Activated B cell treated with CpG ODN at 0.5 μM for 24 hours (primary cell): ENCODE data around the gene MATR3. TPM values are rescaled to one million over a fixed set of nuclear protein-coding genes. Genes with fewer than 3 reads are reported as not detected.

ENCODE experiments used
- ATAC-seq: fragments of 200-7000 bp; cut with Tn5 transposase; one replicate; pipeline ENCODE4 v1.10.0; 2021; ENCODE audit warnings: low read depth, mild to moderate bottlenecking, moderate library complexity
- CTCF ChIA-PET: fragments of 350-600 bp; sonication (Branson Sonifier 250); formaldehyde crosslinking; loops from one replicate; lab custom pipeline; 2021; ENCODE audit warnings: antibody characterized with exemption; lab: Charles Lee
- POLR2A ChIA-PET: fragments of 350-600 bp; sonication (Branson Sonifier 250); formaldehyde crosslinking; loops from one replicate; lab custom pipeline; 2021; ENCODE audit warnings: antibody characterized with exemption; lab: Charles Lee
- DNase-seq: peaks from one replicate; pipeline ENCODE4 v3.0.0; 2022
- H3K27ac Mint-ChIP-seq: one replicate; pipeline ENCODE4 v1.8.0; 2020; ENCODE audit warnings: mixed read lengths
- H3K27me3 Mint-ChIP-seq: one replicate; pipeline ENCODE4 v1.8.0; 2021; ENCODE audit warnings: mixed read lengths
- H3K36me3 Mint-ChIP-seq: one replicate; pipeline ENCODE4 v1.8.0; 2021; ENCODE audit warnings: low read depth, mixed read lengths
- H3K4me1 Mint-ChIP-seq: one replicate; pipeline ENCODE4 v1.8.0; 2021; ENCODE audit warnings: mixed read lengths
- H3K4me3 Mint-ChIP-seq: one replicate; pipeline ENCODE4 v1.8.0; 2020; ENCODE audit warnings: mild to moderate bottlenecking, mixed read lengths
- H3K9me3 Mint-ChIP-seq: one replicate; pipeline ENCODE4 v1.8.0; 2020; ENCODE audit warnings: mixed read lengths
- intact Hi-C: fragments of 100-400 bp; cut with micrococcal nuclease; formaldehyde crosslinking; loops from one replicate; pipeline ENCODE4 v1.15.1; 2024
- total RNA-seq: library from RNA; stranded (reverse); gene quantifications from 2 replicates; pipeline ENCODE4 v1.2.3, GENCODE V29; 2022
- TF ChIP-seq, protein P1 (sequence below): fragments of 200-600 bp; IDR thresholded peaks from one replicate; pipeline ENCODE4 v1.8.0; 2022; ENCODE audit warnings: antibody characterized with exemption, mild to moderate bottlenecking

Gene MATR3
- total RNA-seq, 1 donor from 2014 or later, result 294 TPM

DNA sequence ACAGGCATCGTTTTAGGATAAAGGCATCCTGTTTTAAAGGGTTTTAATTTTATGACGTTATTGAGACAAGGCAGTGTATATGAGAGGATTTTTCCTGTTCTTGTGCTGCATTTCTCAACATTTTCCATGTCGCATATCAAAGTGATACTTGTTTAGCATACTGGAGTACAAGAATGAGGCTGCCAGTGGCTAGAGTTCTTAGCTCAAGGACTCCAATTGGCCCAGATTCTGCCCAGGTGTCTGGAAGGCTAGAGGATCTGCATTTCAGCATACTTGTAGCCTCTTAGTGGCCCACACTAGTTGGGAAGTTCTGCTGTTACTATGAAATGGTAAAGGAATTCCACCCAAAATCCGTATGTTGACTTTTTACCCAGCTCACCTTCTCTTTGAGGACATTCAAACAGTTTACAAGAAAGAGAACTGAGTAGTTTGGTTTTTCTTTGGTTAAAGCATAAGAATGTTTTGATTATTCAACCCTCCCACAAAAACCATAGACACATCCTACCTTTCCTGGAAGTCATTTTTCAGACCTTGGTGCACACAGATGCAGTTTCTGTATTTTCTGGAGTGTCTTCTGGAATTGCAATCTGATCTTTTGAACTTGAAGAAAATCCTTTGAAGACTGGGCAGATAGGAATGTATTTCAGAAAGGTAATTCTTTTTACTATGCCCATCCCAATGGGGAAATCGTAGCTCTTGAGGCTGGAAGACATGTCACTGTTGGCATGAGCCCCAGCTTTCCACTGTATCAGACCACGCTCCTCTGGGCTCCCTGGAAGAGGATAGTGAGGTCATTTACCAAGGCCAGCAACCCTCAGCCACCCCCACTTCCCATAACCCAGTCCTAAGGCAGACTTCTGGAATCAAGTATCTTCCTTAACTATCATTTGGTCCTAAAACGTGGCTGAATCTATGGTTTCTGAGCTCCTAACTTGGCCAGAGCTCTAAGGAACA, 78.2 kb downstream of the MATR3 start:
- Mint-ChIP-seq H3K4me3 (no peak overlapping the region), H3K27ac (no peak overlapping the region), H3K36me3 (peaks cover 52% of the 10 kb centered on the region), H3K27me3 (no peaks in the 10 kb centered on the region), H3K9me3 (no peaks in the 10 kb centered on the region), H3K4me1 (no peaks in the 10 kb centered on the region)
- ATAC-seq (no peak), DNase-seq (no peak)
- POLR2A ChIA-PET, result no interaction called here
- intact Hi-C loops, result no loop called here
- CTCF ChIA-PET, result no interaction called here
- TF ChIP-seq, protein P1, sequence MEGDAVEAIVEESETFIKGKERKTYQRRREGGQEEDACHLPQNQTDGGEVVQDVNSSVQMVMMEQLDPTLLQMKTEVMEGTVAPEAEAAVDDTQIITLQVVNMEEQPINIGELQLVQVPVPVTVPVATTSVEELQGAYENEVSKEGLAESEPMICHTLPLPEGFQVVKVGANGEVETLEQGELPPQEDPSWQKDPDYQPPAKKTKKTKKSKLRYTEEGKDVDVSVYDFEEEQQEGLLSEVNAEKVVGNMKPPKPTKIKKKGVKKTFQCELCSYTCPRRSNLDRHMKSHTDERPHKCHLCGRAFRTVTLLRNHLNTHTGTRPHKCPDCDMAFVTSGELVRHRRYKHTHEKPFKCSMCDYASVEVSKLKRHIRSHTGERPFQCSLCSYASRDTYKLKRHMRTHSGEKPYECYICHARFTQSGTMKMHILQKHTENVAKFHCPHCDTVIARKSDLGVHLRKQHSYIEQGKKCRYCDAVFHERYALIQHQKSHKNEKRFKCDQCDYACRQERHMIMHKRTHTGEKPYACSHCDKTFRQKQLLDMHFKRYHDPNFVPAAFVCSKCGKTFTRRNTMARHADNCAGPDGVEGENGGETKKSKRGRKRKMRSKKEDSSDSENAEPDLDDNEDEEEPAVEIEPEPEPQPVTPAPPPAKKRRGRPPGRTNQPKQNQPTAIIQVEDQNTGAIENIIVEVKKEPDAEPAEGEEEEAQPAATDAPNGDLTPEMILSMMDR, result no peak

DNA sequence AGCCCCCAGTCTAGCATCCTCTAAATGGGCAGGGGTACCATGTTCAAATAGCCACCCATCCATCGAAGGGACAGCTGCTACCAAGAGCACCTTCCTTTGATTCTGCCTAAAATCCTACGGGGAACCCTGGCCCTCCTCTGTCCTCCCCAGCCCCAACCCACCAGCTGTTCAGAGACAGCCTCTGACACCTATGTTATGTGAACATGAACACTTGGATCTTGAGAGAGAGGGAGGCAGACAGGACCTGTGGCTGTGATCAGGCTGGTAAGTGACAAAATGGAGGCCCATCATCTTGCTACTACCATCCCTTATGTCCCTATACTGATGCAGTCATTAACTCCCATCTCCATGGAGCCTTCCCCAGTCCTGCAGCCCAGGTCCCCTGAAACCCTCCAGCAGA, 81.4 kb downstream of the MATR3 start:
- intact Hi-C loops, result no loop called here
- Mint-ChIP-seq H3K27ac (no peak overlapping the region), H3K9me3 (no peaks in the 10 kb centered on the region), H3K36me3 (peaks cover 33% of the 10 kb centered on the region), H3K4me1 (no peaks in the 10 kb centered on the region), H3K4me3 (no peak overlapping the region), H3K27me3 (no peaks in the 10 kb centered on the region)
- TF ChIP-seq, protein P1, result no peak
- DNase-seq, result no peak
- ChIA-PET CTCF (no interaction called here), POLR2A (no interaction called here)
- ATAC-seq, result no peak

DNA sequence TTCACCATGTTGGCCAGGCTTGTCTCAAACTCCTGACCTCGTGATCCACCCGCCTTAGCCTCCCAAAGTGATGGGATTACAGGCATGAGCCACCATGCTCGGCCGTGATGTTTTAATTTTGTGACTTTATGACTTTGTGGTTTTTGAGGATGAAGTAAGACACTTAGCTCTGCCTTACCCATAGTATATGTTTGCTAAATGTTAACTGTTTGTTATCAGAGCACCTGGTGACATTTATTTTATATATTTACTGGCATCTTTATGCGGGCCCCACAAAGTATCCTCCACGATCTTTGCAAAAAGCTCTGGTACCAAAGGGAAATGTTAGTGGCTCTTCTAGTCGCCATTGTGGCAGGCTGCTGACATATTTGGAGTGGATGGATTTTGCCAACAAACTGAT, 82.8 kb downstream of the MATR3 start:
- no peaks in the 10 kb centered on the region for H3K27me3 Mint-ChIP-seq
- H3K4me1 Mint-ChIP-seq, result peaks cover 4% of the 10 kb centered on the region
- H3K4me3 Mint-ChIP-seq, result no peak overlapping the region
- peaks cover 24% of the 10 kb centered on the region for H3K36me3 Mint-ChIP-seq
- ATAC-seq (no peak), DNase-seq (no peak)
- POLR2A ChIA-PET, result interaction anchor here (0.5 kb wide), 1 partner anchor 34 kb away, joined by 3 read pairs; no protein-coding TSS in a partner anchor
- CTCF ChIA-PET, result no interaction called here
- H3K27ac Mint-ChIP-seq, result no peak overlapping the region
- H3K9me3 Mint-ChIP-seq, result no peaks in the 10 kb centered on the region
- TF ChIP-seq, protein P1, result no peak
- intact Hi-C loops, result no loop called here

DNA sequence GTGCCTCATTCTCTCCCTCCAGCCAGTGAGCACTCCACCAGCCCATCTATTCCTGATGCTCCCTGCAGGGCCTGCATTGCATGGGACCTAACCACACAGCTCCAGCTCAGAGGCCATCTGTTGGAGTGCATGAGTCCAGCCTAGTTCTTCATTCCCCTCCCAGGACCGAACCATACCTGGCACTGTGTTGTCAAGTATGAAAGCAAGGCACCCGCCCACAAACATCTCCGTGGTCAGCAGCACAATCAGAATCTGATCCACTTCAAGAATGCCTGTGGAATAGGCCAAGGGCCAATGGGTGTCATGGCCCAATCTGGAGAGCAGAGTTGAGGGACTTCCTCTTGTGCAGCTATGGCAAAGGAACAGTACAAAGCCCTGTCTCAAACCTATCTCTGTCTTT, 83.7 kb downstream of the MATR3 start:
- TF ChIP-seq, protein P1, result no peak
- Mint-ChIP-seq H3K9me3 (no peaks in the 10 kb centered on the region), H3K4me3 (no peak overlapping the region), H3K36me3 (peaks cover 19% of the 10 kb centered on the region), H3K27ac (no peak overlapping the region), H3K27me3 (no peaks in the 10 kb centered on the region), H3K4me1 (peaks cover 9% of the 10 kb centered on the region)
- ChIA-PET CTCF (interaction anchor here (0.8 to 1.3 kb wide), 2 partner anchors 15 to 35 kb away, joined by 3 to 7 read pairs; no protein-coding TSS in a partner anchor), POLR2A (interaction anchor here (0.6 kb wide), 1 partner anchor 625 kb away, joined by 3 read pairs; no protein-coding TSS in a partner anchor)
- no peak for ATAC-seq
- no peak for DNase-seq
- intact Hi-C loops, result no loop called here
